C4-2B (cell line): ENCODE measurements around the gene BMPR1B.

ENCODE experiments used
- ZFX ChIP-seq: fragments of 450-650 bp; IDR thresholded peaks from 2 replicates; pipeline ENCODE4 v1.6.1; 2017
- TF ChIP-seq, protein P1 (sequence below): fragments of 450-650 bp; conservative IDR thresholded peaks from 2 replicates; pipeline ENCODE4 v1.5.1; 2017; ENCODE audit warnings: mild to moderate bottlenecking

DNA sequence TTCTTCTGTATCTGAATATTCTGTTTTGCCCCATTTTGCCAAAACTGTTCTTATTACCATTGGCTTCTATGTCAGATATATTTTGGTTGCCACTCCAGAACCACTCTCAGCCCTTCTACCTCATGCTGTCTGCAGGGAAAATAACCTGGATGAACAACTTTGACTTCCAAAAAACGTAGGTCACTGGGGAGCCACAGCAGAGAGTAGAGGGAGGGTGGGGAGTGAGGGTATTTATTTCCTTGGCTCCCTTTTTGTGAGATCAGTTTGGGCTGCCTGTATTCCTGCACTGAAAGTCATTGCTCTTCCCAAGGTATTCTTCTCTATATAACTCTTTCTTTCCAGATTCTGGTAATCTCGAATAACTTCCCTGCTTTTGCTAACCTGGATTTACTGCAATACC lies 6.3 kb downstream of the BMPR1B start:
- TF ChIP-seq, protein P1, sequence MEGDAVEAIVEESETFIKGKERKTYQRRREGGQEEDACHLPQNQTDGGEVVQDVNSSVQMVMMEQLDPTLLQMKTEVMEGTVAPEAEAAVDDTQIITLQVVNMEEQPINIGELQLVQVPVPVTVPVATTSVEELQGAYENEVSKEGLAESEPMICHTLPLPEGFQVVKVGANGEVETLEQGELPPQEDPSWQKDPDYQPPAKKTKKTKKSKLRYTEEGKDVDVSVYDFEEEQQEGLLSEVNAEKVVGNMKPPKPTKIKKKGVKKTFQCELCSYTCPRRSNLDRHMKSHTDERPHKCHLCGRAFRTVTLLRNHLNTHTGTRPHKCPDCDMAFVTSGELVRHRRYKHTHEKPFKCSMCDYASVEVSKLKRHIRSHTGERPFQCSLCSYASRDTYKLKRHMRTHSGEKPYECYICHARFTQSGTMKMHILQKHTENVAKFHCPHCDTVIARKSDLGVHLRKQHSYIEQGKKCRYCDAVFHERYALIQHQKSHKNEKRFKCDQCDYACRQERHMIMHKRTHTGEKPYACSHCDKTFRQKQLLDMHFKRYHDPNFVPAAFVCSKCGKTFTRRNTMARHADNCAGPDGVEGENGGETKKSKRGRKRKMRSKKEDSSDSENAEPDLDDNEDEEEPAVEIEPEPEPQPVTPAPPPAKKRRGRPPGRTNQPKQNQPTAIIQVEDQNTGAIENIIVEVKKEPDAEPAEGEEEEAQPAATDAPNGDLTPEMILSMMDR = no peak
- no peak for TF ChIP-seq ZFX
